ENCODE data around the gene AAK1. TPM values are rescaled to one million over a fixed set of nuclear protein-coding genes. Genes with fewer than 3 reads are reported as not detected.
A peak's percentile ranks its signal among the peaks of the same experiment; 100 is the strongest.

AAK1 gene
- total and polyA plus RNA-seq, 7 experiments from 2014 or later = 71.5 to 253 (median 191) TPM

- peak overlapping the region; percentile 36 to 94 (median 77) for H3K27ac Mint-ChIP-seq
- no peak overlapping the region for H3K4me3 ChIP-seq (ENCODE audit: low read length)
- H3K27me3 Mint-ChIP-seq = no peaks in the 10 kb centered on the region
- H3K36me3 ChIP-seq (ENCODE audit: control insufficient read depth in 2 of 3, insufficient read depth in 3 of 3, low read length in 3 of 3) = peaks cover 0 to 8% (median 0%) of the 10 kb centered on the region in 3 experiments
- intact Hi-C loops (cut with micrococcal nuclease) = loop anchor here in 1 of 2 donors (1.0 to 5.0 kb wide), 5 partner anchors 8 to 149 kb away; no protein-coding TSS in a partner anchor
- CTCF ChIA-PET = interaction anchor here (0.6 to 4.4 kb wide), 33 partner anchors 9 to 740 kb away, joined by 3 to 48 read pairs (median 6); partner anchors contain the start of gene AAK1
- no peaks in the 10 kb centered on the region for H3K27me3 ChIP-seq (ENCODE audit: control insufficient read depth in 2 of 2, insufficient read depth in 2 of 2, low read length in 2 of 2)
- H3K9me3 Mint-ChIP-seq = no peaks in the 10 kb centered on the region
- POLR2A ChIA-PET = interaction anchor here (0.6 to 3.8 kb wide), 7 partner anchors 17 to 545 kb away, joined by 3 to 31 read pairs (median 5); partner anchors contain the start of gene AAK1
- H3K36me3 Mint-ChIP-seq = peaks cover 4 to 11% (median 5%) of the 10 kb centered on the region in 5 donors
- DNase-seq (peak; percentile 39 to 75 (median 51)), ATAC-seq (peak; percentile 88)
- H3K4me1 Mint-ChIP-seq = peaks cover 63 to 99% (median 96%) of the 10 kb centered on the region in 7 donors
- peak overlapping the region in 9 of 10 donors; percentile 63 to 84 (median 75) for H3K4me3 Mint-ChIP-seq
- H3K9me3 ChIP-seq (ENCODE audit: control insufficient read depth in 2 of 3, low read length in 3 of 3) = no peaks in the 10 kb centered on the region
- peaks cover 35 to 74% of the 10 kb centered on the region in 2 donors for H3K4me1 ChIP-seq (ENCODE audit: control insufficient read depth in 2 of 2, insufficient read depth in 2 of 2, low read length in 2 of 2)
- H3K27ac ChIP-seq (ENCODE audit: low read depth, low read length) = no peak overlapping the region
These were observed 78.1 kb downstream of the AAK1 start for GRCh38 chr2:69565431-69565839.

DNA sequence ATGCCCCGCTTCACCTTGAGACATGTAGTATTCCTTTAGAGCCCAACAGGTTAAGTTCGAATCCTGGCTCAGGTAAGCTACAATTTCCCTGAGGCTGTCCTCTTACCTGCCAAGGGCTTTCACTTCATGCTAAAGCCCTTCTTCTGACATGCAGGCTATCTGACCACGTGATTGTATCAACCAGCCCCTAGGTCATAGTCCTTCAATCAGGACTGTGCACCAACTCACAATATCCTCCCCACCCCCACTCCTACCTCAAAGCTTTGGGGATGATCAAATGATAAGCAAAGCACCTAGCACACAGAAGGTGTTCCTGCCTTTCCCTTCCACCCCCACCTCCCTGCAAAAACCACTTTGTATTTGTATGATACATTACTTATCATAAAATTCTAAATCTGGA lies 78.9 kb downstream of the AAK1 start:
- Mint-ChIP-seq H3K27ac (peak overlapping the region in 8 of 9 donors; percentile 57 to 94 (median 83)), H3K27me3 (no peaks in the 10 kb centered on the region), H3K4me3 (peak overlapping the region; percentile 31 to 84 (median 74)), H3K36me3 (peaks cover 3 to 7% (median 4%) of the 10 kb centered on the region in 5 donors), H3K9me3 (no peaks in the 10 kb centered on the region), H3K4me1 (peaks cover 65 to 99% (median 96%) of the 10 kb centered on the region in 7 donors)
- Histone ChIP-seq H3K4me1 (ENCODE audit: control insufficient read depth in 2 of 2, insufficient read depth in 2 of 2, low read length in 2 of 2) (peaks cover 29 to 74% of the 10 kb centered on the region in 2 donors), H3K27ac (ENCODE audit: low read depth, low read length) (peak overlapping the region; percentile 4), H3K4me3 (ENCODE audit: low read length) (peak overlapping the region; percentile 5), H3K9me3 (ENCODE audit: control insufficient read depth in 2 of 3, low read length in 3 of 3) (no peaks in the 10 kb centered on the region), H3K27me3 (ENCODE audit: control insufficient read depth in 2 of 2, insufficient read depth in 2 of 2, low read length in 2 of 2) (no peaks in the 10 kb centered on the region), H3K36me3 (ENCODE audit: control insufficient read depth in 2 of 3, insufficient read depth in 3 of 3, low read length in 3 of 3) (peaks cover 0 to 8% (median 0%) of the 10 kb centered on the region in 3 experiments)
- ChIA-PET POLR2A (interaction anchor here (0.6 to 3.8 kb wide), 8 partner anchors 10 to 130 kb away, joined by 3 to 31 read pairs (median 4); partner anchors contain the start of gene AAK1), CTCF (interaction anchor here (0.6 to 4.4 kb wide), 31 partner anchors 8 to 262 kb away, joined by 3 to 48 read pairs (median 6); partner anchors contain the start of gene AAK1)
- no peak for ATAC-seq
- DNase-seq = peak in 1 of 9 donors; percentile 26
- intact Hi-C loops (cut with micrococcal nuclease) = loop anchor here in 1 of 2 donors (1.0 to 5.0 kb wide), 5 partner anchors 8 to 150 kb away; no protein-coding TSS in a partner anchor

DNA sequence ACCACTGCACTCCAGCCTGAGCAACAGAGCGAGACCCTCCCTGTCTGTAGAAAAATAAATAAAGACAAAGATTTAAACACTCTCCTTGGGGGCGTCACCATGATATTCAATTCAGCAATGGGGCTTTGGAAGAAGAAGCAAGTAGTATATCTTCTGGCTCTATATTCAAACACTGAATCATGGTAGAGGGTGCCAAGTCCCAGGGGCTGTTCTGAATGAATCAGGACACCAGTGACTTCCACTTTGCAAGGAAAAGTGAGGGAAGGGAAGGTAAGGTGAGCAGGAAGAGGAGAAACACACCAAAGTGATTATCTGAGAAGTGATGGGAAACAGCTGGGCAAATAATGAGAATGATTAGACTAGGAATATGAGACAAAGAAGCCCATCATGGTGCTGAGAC lies 80.5 kb downstream of the AAK1 start:
- POLR2A ChIA-PET = interaction anchor here (0.8 to 3.8 kb wide), 3 partner anchors 55 to 82 kb away, joined by 4 to 31 read pairs (median 4); partner anchors contain the start of gene AAK1
- intact Hi-C loops (cut with micrococcal nuclease) = no loop called here
- peak overlapping the region in 8 of 10 donors; percentile 17 to 82 (median 54) for H3K4me3 Mint-ChIP-seq
- ATAC-seq = no peak
- H3K4me1 Mint-ChIP-seq = peaks cover 64 to 98% (median 97%) of the 10 kb centered on the region in 7 donors
- peaks cover 25 to 74% of the 10 kb centered on the region in 2 donors for H3K4me1 ChIP-seq (ENCODE audit: control insufficient read depth in 2 of 2, insufficient read depth in 2 of 2, low read length in 2 of 2)
- no peaks in the 10 kb centered on the region for H3K9me3 ChIP-seq (ENCODE audit: control insufficient read depth in 2 of 3, low read length in 3 of 3)
- H3K27ac ChIP-seq (ENCODE audit: low read depth, low read length) = no peak overlapping the region
- no peak overlapping the region for H3K4me3 ChIP-seq (ENCODE audit: low read length)
- no peaks in the 10 kb centered on the region for H3K9me3 Mint-ChIP-seq
- peaks cover 0 to 8% (median 0%) of the 10 kb centered on the region in 3 experiments for H3K36me3 ChIP-seq (ENCODE audit: control insufficient read depth in 2 of 3, insufficient read depth in 3 of 3, low read length in 3 of 3)
- peak overlapping the region in 8 of 9 donors; percentile 8 to 94 (median 78) for H3K27ac Mint-ChIP-seq
- H3K27me3 Mint-ChIP-seq = no peaks in the 10 kb centered on the region
- no peak for DNase-seq
- CTCF ChIA-PET = interaction anchor here (4.1 to 4.3 kb wide), 3 partner anchors 77 to 152 kb away, joined by 29 to 35 read pairs (median 33); partner anchors contain the start of gene AAK1
- no peaks in the 10 kb centered on the region for H3K27me3 ChIP-seq (ENCODE audit: control insufficient read depth in 2 of 2, insufficient read depth in 2 of 2, low read length in 2 of 2)
- H3K36me3 Mint-ChIP-seq = peaks cover 0 to 7% (median 4%) of the 10 kb centered on the region in 5 donors

- peaks cover 0 to 14% (median 8%) of the 10 kb centered on the region in 5 donors for H3K36me3 Mint-ChIP-seq
These were observed 82.4 kb downstream of the AAK1 start for GRCh38 chr2:69561101-69561500.

GRCh38 chr2:69560147-69560482 lies 83.4 kb downstream of the AAK1 start:
- Mint-ChIP-seq H3K4me1 (peaks cover 58 to 97% (median 93%) of the 10 kb centered on the region in 7 donors), H3K36me3 (peaks cover 0 to 16% (median 11%) of the 10 kb centered on the region in 5 donors), H3K4me3 (peak overlapping the region in 9 of 10 donors; percentile 7 to 78 (median 48)), H3K27ac (peak overlapping the region in 8 of 9 donors; percentile 4 to 83 (median 57)), H3K9me3 (no peaks in the 10 kb centered on the region), H3K27me3 (no peaks in the 10 kb centered on the region)
- H3K9me3 ChIP-seq (ENCODE audit: control insufficient read depth in 2 of 3, low read length in 3 of 3) = no peaks in the 10 kb centered on the region
- POLR2A ChIA-PET = interaction anchor here (1.4 to 2.8 kb wide), 3 partner anchors 81 to 153 kb away, joined by 3 to 17 read pairs (median 7); partner anchors contain the start of gene AAK1
- H3K4me1 ChIP-seq (ENCODE audit: control insufficient read depth in 2 of 2, insufficient read depth in 2 of 2, low read length in 2 of 2) = peaks cover 14 to 63% of the 10 kb centered on the region in 2 donors
- DNase-seq = no peak
- no peak overlapping the region for H3K4me3 ChIP-seq (ENCODE audit: low read length)
- intact Hi-C loops (cut with micrococcal nuclease) = loop anchor here in 1 of 2 donors (1.0 to 2.0 kb wide), 2 partner anchors 13 to 154 kb away; no protein-coding TSS in a partner anchor
- CTCF ChIA-PET = interaction anchor here (0.6 to 3.2 kb wide), 10 partner anchors 22 to 258 kb away, joined by 3 to 24 read pairs (median 5); no protein-coding TSS in a partner anchor
- H3K27me3 ChIP-seq (ENCODE audit: control insufficient read depth in 2 of 2, insufficient read depth in 2 of 2, low read length in 2 of 2) = no peaks in the 10 kb centered on the region
- H3K36me3 ChIP-seq (ENCODE audit: control insufficient read depth in 2 of 3, insufficient read depth in 3 of 3, low read length in 3 of 3) = peaks cover 0 to 12% (median 0%) of the 10 kb centered on the region in 3 experiments
- no peak overlapping the region for H3K27ac ChIP-seq (ENCODE audit: low read depth, low read length)
- ATAC-seq = peak; percentile 25

More at GRCh38 chr2:69561101-69561500, 82.4 kb downstream of the AAK1 start:
- Histone ChIP-seq H3K27me3 (ENCODE audit: control insufficient read depth in 2 of 2, insufficient read depth in 2 of 2, low read length in 2 of 2) (no peaks in the 10 kb centered on the region), H3K9me3 (ENCODE audit: control insufficient read depth in 2 of 3, low read length in 3 of 3) (no peaks in the 10 kb centered on the region), H3K4me3 (ENCODE audit: low read length) (no peak overlapping the region), H3K36me3 (ENCODE audit: control insufficient read depth in 2 of 3, insufficient read depth in 3 of 3, low read length in 3 of 3) (peaks cover 0 to 8% (median 0%) of the 10 kb centered on the region in 3 experiments), H3K27ac (ENCODE audit: low read depth, low read length) (no peak overlapping the region), H3K4me1 (ENCODE audit: control insufficient read depth in 2 of 2, insufficient read depth in 2 of 2, low read length in 2 of 2) (peaks cover 21 to 69% of the 10 kb centered on the region in 2 donors)
- peaks cover 58 to 97% (median 93%) of the 10 kb centered on the region in 7 donors for H3K4me1 Mint-ChIP-seq
- DNase-seq (no peak), ATAC-seq (no peak)
- H3K27me3 Mint-ChIP-seq = no peaks in the 10 kb centered on the region
- POLR2A ChIA-PET = interaction anchor here (0.7 to 2.8 kb wide), 4 partner anchors 80 to 155 kb away, joined by 3 to 17 read pairs (median 5); partner anchors contain the start of gene AAK1
- H3K27ac Mint-ChIP-seq = peak overlapping the region in 6 of 9 donors; percentile 10 to 83 (median 69)
- intact Hi-C loops (cut with micrococcal nuclease) = loop anchor here in 1 of 2 donors (2.0 kb wide), 1 partner anchor 14 kb away; no protein-coding TSS in a partner anchor
- no peaks in the 10 kb centered on the region for H3K9me3 Mint-ChIP-seq
- H3K4me3 Mint-ChIP-seq = peak overlapping the region in 3 of 10 donors; percentile 18 to 56 (median 34)
- CTCF ChIA-PET = interaction anchor here (0.5 to 3.2 kb wide), 14 partner anchors 9 to 742 kb away, joined by 3 to 24 read pairs (median 3); no protein-coding TSS in a partner anchor
